ENCODE measurements around the gene RELL2.

DNA sequence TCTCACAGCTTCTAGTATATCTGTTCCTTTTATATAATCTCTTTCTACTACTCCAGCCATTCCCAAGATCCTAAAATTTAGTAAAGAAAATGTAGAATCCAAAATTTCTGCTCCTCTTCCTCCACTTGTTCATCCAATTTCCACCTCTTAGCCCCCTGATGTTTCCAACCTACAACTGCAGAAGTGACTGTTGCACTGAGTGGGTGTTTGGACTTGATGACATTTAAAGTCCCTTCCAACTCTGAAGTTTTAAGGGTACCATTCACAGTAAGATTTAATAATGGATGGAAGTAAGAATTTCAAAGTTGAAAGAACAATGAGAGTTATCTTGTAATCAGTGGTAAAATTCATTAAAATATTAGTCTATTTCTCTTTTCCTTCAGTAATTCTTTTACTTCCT is 23.5 kb upstream of the RELL2 start:
- TF ChIP-seq, protein P1, sequence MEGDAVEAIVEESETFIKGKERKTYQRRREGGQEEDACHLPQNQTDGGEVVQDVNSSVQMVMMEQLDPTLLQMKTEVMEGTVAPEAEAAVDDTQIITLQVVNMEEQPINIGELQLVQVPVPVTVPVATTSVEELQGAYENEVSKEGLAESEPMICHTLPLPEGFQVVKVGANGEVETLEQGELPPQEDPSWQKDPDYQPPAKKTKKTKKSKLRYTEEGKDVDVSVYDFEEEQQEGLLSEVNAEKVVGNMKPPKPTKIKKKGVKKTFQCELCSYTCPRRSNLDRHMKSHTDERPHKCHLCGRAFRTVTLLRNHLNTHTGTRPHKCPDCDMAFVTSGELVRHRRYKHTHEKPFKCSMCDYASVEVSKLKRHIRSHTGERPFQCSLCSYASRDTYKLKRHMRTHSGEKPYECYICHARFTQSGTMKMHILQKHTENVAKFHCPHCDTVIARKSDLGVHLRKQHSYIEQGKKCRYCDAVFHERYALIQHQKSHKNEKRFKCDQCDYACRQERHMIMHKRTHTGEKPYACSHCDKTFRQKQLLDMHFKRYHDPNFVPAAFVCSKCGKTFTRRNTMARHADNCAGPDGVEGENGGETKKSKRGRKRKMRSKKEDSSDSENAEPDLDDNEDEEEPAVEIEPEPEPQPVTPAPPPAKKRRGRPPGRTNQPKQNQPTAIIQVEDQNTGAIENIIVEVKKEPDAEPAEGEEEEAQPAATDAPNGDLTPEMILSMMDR (IDR thresholded peaks at IDR 0.05): no peak
- TF ChIP-seq POLR2A (IDR thresholded peaks at IDR 0.05): no peak
- no peak for TF ChIP-seq POLR2AphosphoS5 (IDR thresholded peaks at IDR 0.05)

Measured in prostate gland (tissue), 2 donors.